HG03064 (cell line): ENCODE measurements around the gene UPP1.

Experiments
- ATAC-seq: cut with Tn5 transposase; IDR thresholded peaks from one replicate; pipeline ENCODE4 v1.9.1; 2021; ENCODE audit warnings: low read depth; ENCODE audit not compliant: unreplicated experiment

Gene UPP1

GRCh38 chr7:48148311-48148710, 59.2 kb downstream of the UPP1 start:
- ATAC-seq, result no peak

- ATAC-seq, result no peak
Observed at GRCh38 chr7:48149058-48149457, 60.0 kb downstream of the UPP1 start.

- no peak for ATAC-seq
Observed at GRCh38 chr7:48150086-48150485, 61.0 kb downstream of the UPP1 start.

GRCh38 chr7:48154792-48155413, 65.8 kb downstream of the UPP1 start:
- ATAC-seq, result no peak
